Loucy (cell line): ENCODE data around the gene RBM20.

ENCODE experiments used
- EZH2phosphoT487 ChIP-seq: fragments of 200-600 bp; IDR thresholded peaks from 2 replicates; pipeline ENCODE4 v1.6.1; 2018; ENCODE audit warnings: antibody characterized with exemption, mild to moderate bottlenecking, moderate library complexity, borderline replicate concordance
- TF ChIP-seq, protein P1 (sequence below): fragments of 200-600 bp; sonication (generic); conservative IDR thresholded peaks from 2 replicates; pipeline ENCODE4 v1.5.1; 2014; ENCODE audit warnings: mild to moderate bottlenecking, antibody characterized with exemption, low read length

DNA sequence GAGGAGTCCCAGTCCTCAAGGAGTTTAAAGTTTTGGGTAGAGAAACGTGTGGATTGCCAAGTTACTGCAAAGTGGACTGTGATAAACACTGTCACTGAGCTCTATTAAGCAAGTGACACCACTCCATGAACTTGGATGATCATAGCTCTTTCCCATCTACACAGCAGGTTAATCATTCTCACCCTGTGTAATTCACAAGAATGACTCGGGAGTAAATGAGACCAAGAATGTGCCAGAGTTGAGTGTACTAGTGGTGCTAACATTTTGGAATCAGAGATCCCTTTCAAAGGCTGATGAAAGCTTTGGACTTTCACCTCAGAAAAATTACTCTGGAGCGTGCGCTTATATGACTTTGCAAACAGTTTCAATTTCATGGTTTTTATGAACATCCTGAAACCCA, 80.8 kb downstream of the RBM20 start:
- TF ChIP-seq, protein P1, sequence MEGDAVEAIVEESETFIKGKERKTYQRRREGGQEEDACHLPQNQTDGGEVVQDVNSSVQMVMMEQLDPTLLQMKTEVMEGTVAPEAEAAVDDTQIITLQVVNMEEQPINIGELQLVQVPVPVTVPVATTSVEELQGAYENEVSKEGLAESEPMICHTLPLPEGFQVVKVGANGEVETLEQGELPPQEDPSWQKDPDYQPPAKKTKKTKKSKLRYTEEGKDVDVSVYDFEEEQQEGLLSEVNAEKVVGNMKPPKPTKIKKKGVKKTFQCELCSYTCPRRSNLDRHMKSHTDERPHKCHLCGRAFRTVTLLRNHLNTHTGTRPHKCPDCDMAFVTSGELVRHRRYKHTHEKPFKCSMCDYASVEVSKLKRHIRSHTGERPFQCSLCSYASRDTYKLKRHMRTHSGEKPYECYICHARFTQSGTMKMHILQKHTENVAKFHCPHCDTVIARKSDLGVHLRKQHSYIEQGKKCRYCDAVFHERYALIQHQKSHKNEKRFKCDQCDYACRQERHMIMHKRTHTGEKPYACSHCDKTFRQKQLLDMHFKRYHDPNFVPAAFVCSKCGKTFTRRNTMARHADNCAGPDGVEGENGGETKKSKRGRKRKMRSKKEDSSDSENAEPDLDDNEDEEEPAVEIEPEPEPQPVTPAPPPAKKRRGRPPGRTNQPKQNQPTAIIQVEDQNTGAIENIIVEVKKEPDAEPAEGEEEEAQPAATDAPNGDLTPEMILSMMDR = no peak
- no peak for TF ChIP-seq EZH2phosphoT487
